ENCODE measurements around the gene ISG15.

The ISG15 gene

GRCh38 chr1:1060281-1061000 lies 47.1 kb downstream of the ISG15 start:
- ChIA-PET POLR2A (no interaction called here), CTCF (interaction anchor here (0.8 to 9.2 kb wide), 5 partner anchors 7 to 77 kb away, joined by 3 to 152 read pairs (median 3); partner anchors contain the start of gene PERM1)
- TF ChIP-seq, protein P1, sequence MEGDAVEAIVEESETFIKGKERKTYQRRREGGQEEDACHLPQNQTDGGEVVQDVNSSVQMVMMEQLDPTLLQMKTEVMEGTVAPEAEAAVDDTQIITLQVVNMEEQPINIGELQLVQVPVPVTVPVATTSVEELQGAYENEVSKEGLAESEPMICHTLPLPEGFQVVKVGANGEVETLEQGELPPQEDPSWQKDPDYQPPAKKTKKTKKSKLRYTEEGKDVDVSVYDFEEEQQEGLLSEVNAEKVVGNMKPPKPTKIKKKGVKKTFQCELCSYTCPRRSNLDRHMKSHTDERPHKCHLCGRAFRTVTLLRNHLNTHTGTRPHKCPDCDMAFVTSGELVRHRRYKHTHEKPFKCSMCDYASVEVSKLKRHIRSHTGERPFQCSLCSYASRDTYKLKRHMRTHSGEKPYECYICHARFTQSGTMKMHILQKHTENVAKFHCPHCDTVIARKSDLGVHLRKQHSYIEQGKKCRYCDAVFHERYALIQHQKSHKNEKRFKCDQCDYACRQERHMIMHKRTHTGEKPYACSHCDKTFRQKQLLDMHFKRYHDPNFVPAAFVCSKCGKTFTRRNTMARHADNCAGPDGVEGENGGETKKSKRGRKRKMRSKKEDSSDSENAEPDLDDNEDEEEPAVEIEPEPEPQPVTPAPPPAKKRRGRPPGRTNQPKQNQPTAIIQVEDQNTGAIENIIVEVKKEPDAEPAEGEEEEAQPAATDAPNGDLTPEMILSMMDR (IDR thresholded peaks at IDR 0.05; ENCODE audit: insufficient read depth, low read length, missing control alignments): no peak
- no peak overlapping the region for H3K4me3 ChIP-seq (ENCODE audit: low read depth, low read length)
- DNase-seq (ENCODE audit: low read depth, low spot score): no peak

DNA sequence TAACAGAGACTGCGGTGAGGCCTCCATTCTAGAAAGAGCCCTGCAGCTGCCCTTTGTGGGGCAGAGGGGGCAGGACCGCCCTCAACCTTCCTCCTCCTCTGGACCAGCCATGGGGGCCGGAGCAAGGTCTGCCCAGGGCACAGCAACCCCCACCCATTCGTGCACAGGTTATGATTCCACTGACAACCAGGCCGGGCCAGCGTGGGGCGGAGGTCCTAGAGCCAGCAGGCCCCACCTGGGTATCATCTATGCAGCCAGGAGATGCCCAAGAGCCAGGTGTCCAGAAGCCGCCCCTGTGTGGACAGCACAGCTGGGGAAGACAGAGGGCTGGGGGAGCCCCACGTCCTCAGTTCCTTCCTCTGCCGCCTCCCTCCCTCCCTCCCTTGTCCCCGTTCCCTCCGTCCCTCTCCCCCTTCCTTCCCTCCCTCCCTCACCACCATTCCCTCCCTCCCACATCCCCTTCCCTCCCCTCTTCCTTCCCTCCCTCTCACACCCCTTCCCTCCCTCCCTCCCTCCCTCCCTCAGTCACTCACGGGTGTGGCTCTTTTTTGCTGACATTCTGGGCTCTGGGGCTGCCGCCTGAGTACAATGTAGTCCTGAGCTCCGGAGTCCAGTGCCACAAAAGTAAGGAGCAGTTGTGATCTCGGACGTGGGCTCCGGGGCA lies 48.5 kb downstream of the ISG15 start:
- no peak for DNase-seq (ENCODE audit: low read depth, low spot score)
- CTCF ChIA-PET: interaction anchor here (1.0 to 9.2 kb wide), 6 partner anchors 43 to 178 kb away, joined by 3 to 152 read pairs (median 6); partner anchors contain the start of gene PERM1
- POLR2A ChIA-PET: no interaction called here
- TF ChIP-seq, protein P1 (IDR thresholded peaks at IDR 0.05; ENCODE audit: insufficient read depth, low read length, missing control alignments): no peak
- H3K4me3 ChIP-seq (ENCODE audit: low read depth, low read length): no peak overlapping the region

DNA sequence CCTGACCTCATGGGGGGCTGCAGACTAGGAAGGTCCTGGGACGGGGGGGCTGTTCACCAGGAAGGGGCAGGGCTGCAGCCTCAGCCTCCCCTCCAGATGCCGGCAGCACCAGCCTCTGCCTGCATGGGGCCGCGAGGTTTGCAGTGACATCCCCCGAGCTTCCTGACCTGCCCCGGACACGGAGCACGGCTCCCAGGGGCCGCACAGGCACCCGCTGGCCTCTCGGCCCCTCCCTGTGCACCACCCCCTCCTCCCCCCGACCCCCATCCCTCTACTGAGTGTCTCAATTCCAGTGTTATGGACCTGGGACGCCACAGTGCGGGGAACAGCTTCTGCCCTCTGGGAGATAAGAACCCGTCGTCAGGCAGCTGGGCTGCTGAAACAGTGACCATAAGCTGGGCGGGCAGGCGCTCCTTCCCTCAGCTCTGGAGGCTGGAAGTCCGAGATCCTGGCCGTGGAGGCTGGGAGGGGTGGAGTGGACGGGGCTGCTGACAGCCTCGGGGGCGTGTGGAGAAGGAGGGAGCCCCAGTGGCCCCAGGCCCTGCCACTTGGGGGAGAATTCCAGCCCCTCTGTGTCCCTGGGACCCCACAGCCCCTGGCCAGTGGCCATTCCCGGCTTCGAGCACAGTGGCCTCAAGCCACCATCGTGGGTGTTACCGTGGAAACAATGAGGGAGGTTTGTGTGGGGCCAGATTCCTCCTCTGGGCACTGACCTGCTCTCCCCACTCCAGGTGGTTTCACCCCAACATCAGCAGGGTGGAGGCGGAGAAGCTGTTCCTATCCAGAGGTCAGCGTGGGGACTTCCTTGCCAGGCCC lies 49.3 kb downstream of the ISG15 start:
- ChIA-PET CTCF (interaction anchor here (1.0 to 9.2 kb wide), 15 partner anchors 7 to 212 kb away, joined by 3 to 152 read pairs (median 8); partner anchors contain the start of genes ISG15, PERM1, RNF223 and UBE2J2), POLR2A (no interaction called here)
- TF ChIP-seq, protein P1 (IDR thresholded peaks at IDR 0.05; ENCODE audit: insufficient read depth, low read length, missing control alignments): no peak
- DNase-seq (ENCODE audit: low read depth, low spot score): no peak
- no peak overlapping the region for H3K4me3 ChIP-seq (ENCODE audit: low read depth, low read length)

DNA sequence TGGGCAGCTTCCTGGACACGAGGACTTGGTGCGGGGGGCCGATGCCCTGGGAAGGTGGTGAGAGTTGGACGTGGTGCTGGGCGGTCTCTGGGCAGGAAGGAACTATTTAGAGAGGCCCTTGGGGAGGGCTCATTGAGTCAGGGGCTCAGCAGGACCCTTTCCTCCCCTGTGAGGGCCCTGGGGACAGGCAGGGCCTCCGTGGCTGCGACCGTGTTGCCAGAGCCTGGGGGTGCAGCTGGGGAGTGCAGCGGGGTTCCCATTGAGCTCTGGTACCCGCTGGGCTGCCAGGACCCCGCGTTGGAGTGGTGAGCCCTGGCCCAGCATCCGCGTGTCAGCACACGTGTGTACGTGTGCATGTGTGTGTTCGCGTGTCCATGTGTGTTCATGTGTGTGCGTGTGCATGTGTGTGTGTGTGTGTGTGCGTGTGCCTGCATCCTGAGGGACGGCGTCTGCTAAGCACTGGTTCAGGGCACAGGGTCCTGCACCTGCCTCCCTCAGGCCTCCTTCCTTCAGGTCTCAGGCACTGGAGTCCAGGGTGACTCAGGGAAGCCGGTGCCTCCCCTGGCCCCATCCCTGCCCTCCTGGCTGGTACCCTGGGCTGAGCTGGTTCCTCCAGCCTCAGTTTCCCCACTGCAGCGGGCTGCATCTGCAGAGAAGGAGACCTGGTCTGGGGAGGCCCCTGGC lies 50.1 kb downstream of the ISG15 start:
- no peak for DNase-seq (ENCODE audit: low read depth, low spot score)
- no peak overlapping the region for H3K4me3 ChIP-seq (ENCODE audit: low read depth, low read length)
- CTCF ChIA-PET: interaction anchor here (1.0 to 9.2 kb wide), 22 partner anchors 8 to 211 kb away, joined by 3 to 152 read pairs (median 4); partner anchors contain the start of genes ISG15, PERM1, PLEKHN1 and RNF223
- POLR2A ChIA-PET: no interaction called here
- TF ChIP-seq, protein P1 (IDR thresholded peaks at IDR 0.05; ENCODE audit: insufficient read depth, low read length, missing control alignments): no peak

Measured in AG04449 (cell line).